Progenitor cell of endocrine pancreas (in vitro differentiated cells): Measurements from ENCODE around the gene DNAJC5G. TPM values are rescaled to one million over a fixed set of nuclear protein-coding genes. Genes with fewer than 3 reads are reported as not detected.
A peak's percentile ranks its signal among the peaks of the same experiment; 100 is the strongest.

ENCODE experiments used
- DNase-seq: peaks from one replicate; pipeline ENCODE4 v3.0.0; 2021; ENCODE audit warnings: low spot score; ENCODE audit not compliant: unreplicated experiment
- H3K27ac Mint-ChIP-seq: 2 replicates; pipeline ENCODE4 v1.8.0; 2021; ENCODE audit warnings: mild to moderate bottlenecking, moderate library complexity, mixed read lengths
- H3K27me3 Mint-ChIP-seq: 2 replicates; pipeline ENCODE4 v1.8.0; 2021; ENCODE audit warnings: mixed read lengths
- H3K36me3 Mint-ChIP-seq: 2 replicates; pipeline ENCODE4 v1.8.0; 2022; ENCODE audit warnings: mixed read lengths; ENCODE audit not compliant: insufficient read depth
- H3K4me1 Mint-ChIP-seq: 2 replicates; pipeline ENCODE4 v1.8.0; 2021; ENCODE audit warnings: low read depth, mixed read lengths
- H3K4me3 Mint-ChIP-seq: 2 replicates; pipeline ENCODE4 v1.8.0; 2021; ENCODE audit warnings: low read depth, mild to moderate bottlenecking, moderate library complexity, mixed read lengths
- H3K9me3 Mint-ChIP-seq: 2 replicates; pipeline ENCODE4 v1.8.0; 2021; ENCODE audit warnings: low read depth, mixed read lengths
- CTCF ChIP-seq: fragments of 200-600 bp; sonication (generic); IDR thresholded peaks from one replicate; pipeline ENCODE4 v1.5.0; 2021; ENCODE audit warnings: antibody characterized with exemption, mild to moderate bottlenecking; ENCODE audit not compliant: unreplicated experiment
- total RNA-seq: library from RNA; stranded (reverse); gene quantifications from 2 replicates; pipeline ENCODE4 v1.2.1, GENCODE V29; 2021

The DNAJC5G gene
- total RNA-seq, 1 donor from 2014 or later: not detected

- Mint-ChIP-seq H3K9me3 (no peaks in the 10 kb centered on the region), H3K36me3 (no peaks in the 10 kb centered on the region), H3K27me3 (peaks cover 45% of the 10 kb centered on the region), H3K4me3 (no peak within 1 kb of the TSS), H3K27ac (peak within 1 kb of the TSS; percentile 25), H3K4me1 (peaks cover 10% of the 10 kb centered on the region)
- no peak for TF ChIP-seq CTCF
- no peak for DNase-seq
Observed at GRCh38 chr2:27281855-27282559, 6.8 kb downstream of the DNAJC5G start, which contains the start of gene TRIM54. Gene TRIM54 (plus strand): TSS chr2:27282429. CDS start chr2:27282732, 303 bp downstream.

GRCh38 chr2:27282892-27283291 is 7.7 kb downstream of the DNAJC5G start:
- Mint-ChIP-seq H3K4me1 (peaks cover 10% of the 10 kb centered on the region), H3K27me3 (peaks cover 41% of the 10 kb centered on the region), H3K27ac (peak overlapping the region; percentile 25), H3K4me3 (no peak overlapping the region), H3K9me3 (no peaks in the 10 kb centered on the region), H3K36me3 (no peaks in the 10 kb centered on the region)
- DNase-seq: no peak
- TF ChIP-seq CTCF: no peak

GRCh38 chr2:27284996-27285395 is 9.8 kb downstream of the DNAJC5G start:
- Mint-ChIP-seq H3K27ac (no peak overlapping the region), H3K27me3 (peaks cover 43% of the 10 kb centered on the region), H3K36me3 (no peaks in the 10 kb centered on the region), H3K9me3 (no peaks in the 10 kb centered on the region), H3K4me3 (no peak overlapping the region), H3K4me1 (peaks cover 10% of the 10 kb centered on the region)
- no peak for TF ChIP-seq CTCF
- no peak for DNase-seq

GRCh38 chr2:27285481-27285880 is 10.2 kb downstream of the DNAJC5G start:
- Mint-ChIP-seq H3K36me3 (no peaks in the 10 kb centered on the region), H3K27ac (no peak overlapping the region), H3K4me3 (no peak overlapping the region), H3K27me3 (peaks cover 43% of the 10 kb centered on the region), H3K4me1 (peaks cover 10% of the 10 kb centered on the region), H3K9me3 (no peaks in the 10 kb centered on the region)
- TF ChIP-seq CTCF: no peak
- no peak for DNase-seq

- Mint-ChIP-seq H3K36me3 (no peaks in the 10 kb centered on the region), H3K4me1 (peaks cover 10% of the 10 kb centered on the region), H3K9me3 (no peaks in the 10 kb centered on the region), H3K27ac (no peak overlapping the region), H3K27me3 (peaks cover 33% of the 10 kb centered on the region), H3K4me3 (no peak overlapping the region)
- no peak for DNase-seq
- no peak for TF ChIP-seq CTCF
Observed at GRCh38 chr2:27288610-27289009, 13.4 kb downstream of the DNAJC5G start.
